ENCODE data around the gene CACNA1E.

GRCh38 chr1:181846681-181847080, 363.4 kb downstream of the CACNA1E start:
- TF ChIP-seq CTCF (conservative IDR thresholded peaks at IDR 0.05) (no peak), ZFX (IDR thresholded peaks at IDR 0.05) (no peak)
